Effector memory CD8-positive, alpha-beta T cell (primary cell): Measurements from ENCODE around the gene PTPRT.

Experiments
- ATAC-seq: fragments of 150-1000 bp; cut with Tn5 transposase; replicated peaks from 2 replicates; pipeline ENCODE4 v1.10.0; 2021; ENCODE audit warnings: mild to moderate bottlenecking, moderate library complexity
- DNase-seq, 3 experiments: peaks; one replicate each; pipeline ENCODE4 v3.0.0; 2021
- H3K27ac Mint-ChIP-seq, 2 donors: one replicate each; pipeline ENCODE4 v1.8.0; 2022; ENCODE audit warnings: mild to moderate bottlenecking in 2 of 2, mixed read lengths in 2 of 2, moderate library complexity in 2 of 2
- H3K27me3 Mint-ChIP-seq, 2 donors: one replicate each; pipeline ENCODE4 v1.8.0; 2022; ENCODE audit warnings: mixed read lengths in 2 of 2
- H3K36me3 Mint-ChIP-seq: one replicate; pipeline ENCODE4 v1.8.0; 2022; ENCODE audit warnings: mild to moderate bottlenecking, moderate library complexity, mixed read lengths; ENCODE audit not compliant: insufficient read depth
- H3K4me1 Mint-ChIP-seq, 2 donors: one replicate each; pipeline ENCODE4 v1.8.0; 2022; ENCODE audit warnings: low read depth in 2 of 2, mixed read lengths in 2 of 2
- H3K4me3 Mint-ChIP-seq, 2 donors: one replicate each; pipeline ENCODE4 v1.8.0; 2022; ENCODE audit warnings: mild to moderate bottlenecking in 2 of 2, mixed read lengths in 2 of 2, moderate library complexity in 2 of 2
- H3K9me3 Mint-ChIP-seq, 2 donors: one replicate each; pipeline ENCODE4 v1.8.0; 2022; ENCODE audit warnings: mixed read lengths in 2 of 2

Gene PTPRT

GRCh38 chr20:42197599-42197998 lies 992.1 kb downstream of the PTPRT start:
- Mint-ChIP-seq H3K4me1 (no peaks in the 10 kb centered on the region), H3K27me3 (no peaks in the 10 kb centered on the region), H3K4me3 (no peak overlapping the region), H3K27ac (no peak overlapping the region), H3K9me3 (no peaks in the 10 kb centered on the region), H3K36me3 (no peaks in the 10 kb centered on the region)
- DNase-seq = no peak
- no peak for ATAC-seq

- Mint-ChIP-seq H3K27me3 (no peaks in the 10 kb centered on the region), H3K36me3 (peaks cover 3% of the 10 kb centered on the region), H3K4me3 (no peak overlapping the region), H3K27ac (no peak overlapping the region), H3K9me3 (peaks cover 0 to 5% of the 10 kb centered on the region in 2 donors), H3K4me1 (no peaks in the 10 kb centered on the region)
- DNase-seq (no peak), ATAC-seq (no peak)
Measured at GRCh38 chr20:42193119-42193518, 996.6 kb downstream of the PTPRT start.

GRCh38 chr20:42192321-42192720 lies 997.4 kb downstream of the PTPRT start:
- Mint-ChIP-seq H3K9me3 (peaks cover 3 to 9% of the 10 kb centered on the region in 2 donors), H3K4me3 (no peak overlapping the region), H3K27ac (no peak overlapping the region), H3K27me3 (no peaks in the 10 kb centered on the region), H3K4me1 (no peaks in the 10 kb centered on the region), H3K36me3 (peaks cover 3% of the 10 kb centered on the region)
- no peak for ATAC-seq
- no peak for DNase-seq

- ATAC-seq (no peak), DNase-seq (no peak)
- Mint-ChIP-seq H3K27ac (no peak overlapping the region), H3K27me3 (no peaks in the 10 kb centered on the region), H3K9me3 (peaks cover 12 to 13% of the 10 kb centered on the region in 2 donors), H3K4me1 (no peaks in the 10 kb centered on the region), H3K4me3 (no peak overlapping the region), H3K36me3 (peaks cover 3% of the 10 kb centered on the region)
Measured at GRCh38 chr20:42191140-42191860, 998.4 kb downstream of the PTPRT start.

- Mint-ChIP-seq H3K27me3 (no peaks in the 10 kb centered on the region), H3K9me3 (peaks cover 12 to 19% of the 10 kb centered on the region in 2 donors), H3K4me1 (no peaks in the 10 kb centered on the region), H3K27ac (no peak overlapping the region), H3K36me3 (peaks cover 3% of the 10 kb centered on the region), H3K4me3 (no peak overlapping the region)
- ATAC-seq (no peak), DNase-seq (no peak)
Measured at GRCh38 chr20:42190084-42190483, 999.6 kb downstream of the PTPRT start.

GRCh38 chr20:42186337-42186736 lies 1003.4 kb downstream of the PTPRT start:
- ATAC-seq (no peak), DNase-seq (no peak)
- H3K36me3 Mint-ChIP-seq = peaks cover 3% of the 10 kb centered on the region
- peaks cover 12 to 19% of the 10 kb centered on the region in 2 donors for H3K9me3 Mint-ChIP-seq
- H3K4me1 Mint-ChIP-seq = no peaks in the 10 kb centered on the region
- H3K27ac Mint-ChIP-seq = no peak overlapping the region
- H3K27me3 Mint-ChIP-seq = no peaks in the 10 kb centered on the region
- no peak overlapping the region for H3K4me3 Mint-ChIP-seq

- Mint-ChIP-seq H3K27ac (no peak overlapping the region), H3K36me3 (no peaks in the 10 kb centered on the region)
- DNase-seq = no peak
Measured at GRCh38 chr20:42183147-42183546, 1006.6 kb downstream of the PTPRT start.

GRCh38 chr20:42181064-42181463 lies 1008.6 kb downstream of the PTPRT start:
- Mint-ChIP-seq H3K4me1 (no peaks in the 10 kb centered on the region), H3K27ac (no peak overlapping the region), H3K36me3 (no peaks in the 10 kb centered on the region), H3K27me3 (no peaks in the 10 kb centered on the region), H3K9me3 (peaks cover 6 to 14% of the 10 kb centered on the region in 2 donors), H3K4me3 (no peak overlapping the region)
- DNase-seq (no peak), ATAC-seq (no peak)

More at GRCh38 chr20:42183147-42183546, 1006.6 kb downstream of the PTPRT start:
- Mint-ChIP-seq H3K4me1 (no peaks in the 10 kb centered on the region), H3K27me3 (no peaks in the 10 kb centered on the region), H3K4me3 (no peak overlapping the region), H3K9me3 (peaks cover 9 to 28% of the 10 kb centered on the region in 2 donors)
- no peak for ATAC-seq

GRCh38 chr20:42179768-42180167 lies 1009.9 kb downstream of the PTPRT start:
- peaks cover 6 to 8% of the 10 kb centered on the region in 2 donors for H3K9me3 Mint-ChIP-seq
- no peaks in the 10 kb centered on the region for H3K27me3 Mint-ChIP-seq
- no peaks in the 10 kb centered on the region for H3K36me3 Mint-ChIP-seq
- ATAC-seq (no peak), DNase-seq (no peak)
- no peak overlapping the region for H3K4me3 Mint-ChIP-seq
- no peaks in the 10 kb centered on the region for H3K4me1 Mint-ChIP-seq
- H3K27ac Mint-ChIP-seq = no peak overlapping the region

- Mint-ChIP-seq H3K27ac (no peak overlapping the region), H3K27me3 (no peaks in the 10 kb centered on the region), H3K9me3 (peaks cover 0 to 3% of the 10 kb centered on the region in 2 donors), H3K36me3 (no peaks in the 10 kb centered on the region), H3K4me3 (no peak overlapping the region), H3K4me1 (no peaks in the 10 kb centered on the region)
- DNase-seq = no peak
- ATAC-seq = no peak
Measured at GRCh38 chr20:42173440-42173839, 1016.3 kb downstream of the PTPRT start.

- H3K4me1 Mint-ChIP-seq = no peaks in the 10 kb centered on the region
- no peak for DNase-seq
Measured at GRCh38 chr20:42164121-42164890, 1025.4 kb downstream of the PTPRT start.

GRCh38 chr20:42161228-42161829 lies 1028.4 kb downstream of the PTPRT start:
- no peak overlapping the region for H3K27ac Mint-ChIP-seq
- no peaks in the 10 kb centered on the region for H3K27me3 Mint-ChIP-seq
- ATAC-seq = no peak
- H3K4me3 Mint-ChIP-seq = no peak overlapping the region
- no peaks in the 10 kb centered on the region for H3K36me3 Mint-ChIP-seq
- no peak for DNase-seq
- peaks cover 7 to 12% of the 10 kb centered on the region in 2 donors for H3K9me3 Mint-ChIP-seq
- H3K4me1 Mint-ChIP-seq = no peaks in the 10 kb centered on the region

More at GRCh38 chr20:42164121-42164890, 1025.4 kb downstream of the PTPRT start:
- Mint-ChIP-seq H3K36me3 (no peaks in the 10 kb centered on the region), H3K27ac (no peak overlapping the region), H3K4me3 (no peak overlapping the region), H3K9me3 (peaks cover 9 to 18% of the 10 kb centered on the region in 2 donors), H3K27me3 (no peaks in the 10 kb centered on the region)
- ATAC-seq = no peak

- H3K9me3 Mint-ChIP-seq = peaks cover 7 to 16% of the 10 kb centered on the region in 2 donors
- H3K27me3 Mint-ChIP-seq = no peaks in the 10 kb centered on the region
- DNase-seq (no peak), ATAC-seq (no peak)
- H3K27ac Mint-ChIP-seq = no peak overlapping the region
- H3K4me3 Mint-ChIP-seq = no peak overlapping the region
- H3K36me3 Mint-ChIP-seq = no peaks in the 10 kb centered on the region
- no peaks in the 10 kb centered on the region for H3K4me1 Mint-ChIP-seq
Measured at GRCh38 chr20:42159808-42160207, 1029.9 kb downstream of the PTPRT start.
